HL-60 (cell line): ENCODE data around the gene DCP2.

Experiments
- DNase-seq, 2 experiments: peaks; one replicate each; pipeline ENCODE4 v3.0.0-alpha.2; 2010 to 2020; ENCODE audit warnings: low read depth in 1 of 2, low spot score in 1 of 2
- H3K27ac ChIP-seq: fragments of 250-450 bp; sonication (Bioruptor Pico); replicated peaks from 2 replicates; pipeline ENCODE4 v1.5.1; 2020; ENCODE audit warnings: mild to moderate bottlenecking, moderate library complexity
- H3K27me3 ChIP-seq: fragments of 250-450 bp; sonication (Bioruptor Pico); 2 replicates; pipeline ENCODE4 v1.5.1; 2021; ENCODE audit warnings: mild to moderate bottlenecking, moderate library complexity; ENCODE audit not compliant: insufficient read depth, poor library complexity, severe bottlenecking
- H3K4me3 ChIP-seq: replicated peaks from 2 replicates; pipeline ENCODE4 v1.5.1; 2011; ENCODE audit warnings: mild to moderate bottlenecking, control low read depth, low read length; ENCODE audit not compliant: insufficient read depth
- CTCF ChIP-seq: IDR thresholded peaks from one replicate; pipeline ENCODE4 v1.5.1; 2011; ENCODE audit warnings: low read length, control low read depth, inconsistent platforms; ENCODE audit not compliant: insufficient read depth
- GABPA ChIP-seq: IDR thresholded peaks from 2 replicates; pipeline ENCODE4 v1.6.1; 2012; ENCODE audit warnings: low read depth
- POLR2AphosphoS5 ChIP-seq: IDR thresholded peaks from 2 replicates; pipeline ENCODE4 v1.6.1; 2012; ENCODE audit warnings: low read depth
- REST ChIP-seq: IDR thresholded peaks from 2 replicates; pipeline ENCODE4 v1.6.1; 2012; ENCODE audit warnings: low read depth; ENCODE audit not compliant: insufficient replicate concordance
- SPI1 ChIP-seq: IDR thresholded peaks from 2 replicates; pipeline ENCODE4 v1.6.1; 2012; ENCODE audit warnings: low read depth, mild to moderate bottlenecking, borderline replicate concordance

The DCP2 gene

DNA sequence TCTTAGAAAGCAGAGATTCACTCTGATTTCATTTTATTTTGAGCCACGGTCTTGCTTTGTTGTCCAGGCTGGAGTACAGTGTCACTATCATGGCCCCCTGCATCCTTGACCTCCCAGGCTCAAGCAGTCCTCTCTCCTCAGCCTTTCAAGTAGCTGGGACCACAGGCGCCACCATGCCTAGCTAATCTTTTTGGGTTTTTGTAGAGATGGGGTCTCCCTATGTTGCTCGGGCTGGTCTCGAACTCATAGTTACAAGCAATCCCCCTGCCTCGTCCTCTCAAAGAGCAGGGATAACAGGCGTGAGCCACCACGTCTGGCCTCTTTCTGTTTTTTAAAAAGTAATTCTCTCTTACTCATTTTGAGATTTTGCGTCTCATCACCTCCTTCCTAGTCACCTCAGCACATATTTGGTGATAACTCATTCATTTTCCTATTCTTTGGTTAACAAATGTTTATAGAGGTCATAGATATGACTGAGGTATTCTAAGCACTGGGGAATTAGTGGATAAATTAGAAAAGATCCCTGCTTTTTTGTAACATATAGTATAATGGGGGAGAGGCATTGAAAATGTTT is 10.8 kb upstream of the DCP2 start:
- DNase-seq, result no peak
- TF ChIP-seq GABPA, result no peak
- Histone ChIP-seq H3K27ac (no peak overlapping the region), H3K4me3 (no peak overlapping the region), H3K27me3 (no peaks in the 10 kb centered on the region)

GRCh38 chr5:112967520-112968083 is 9.0 kb upstream of the DCP2 start:
- DNase-seq, result no peak
- no peak for TF ChIP-seq CTCF
- TF ChIP-seq GABPA, result no peak
- no peak for TF ChIP-seq REST
- no peak for TF ChIP-seq POLR2AphosphoS5
- no peak for TF ChIP-seq SPI1
- H3K4me3 ChIP-seq, result no peak overlapping the region
- no peak overlapping the region for H3K27ac ChIP-seq
- H3K27me3 ChIP-seq, result no peaks in the 10 kb centered on the region

DNA sequence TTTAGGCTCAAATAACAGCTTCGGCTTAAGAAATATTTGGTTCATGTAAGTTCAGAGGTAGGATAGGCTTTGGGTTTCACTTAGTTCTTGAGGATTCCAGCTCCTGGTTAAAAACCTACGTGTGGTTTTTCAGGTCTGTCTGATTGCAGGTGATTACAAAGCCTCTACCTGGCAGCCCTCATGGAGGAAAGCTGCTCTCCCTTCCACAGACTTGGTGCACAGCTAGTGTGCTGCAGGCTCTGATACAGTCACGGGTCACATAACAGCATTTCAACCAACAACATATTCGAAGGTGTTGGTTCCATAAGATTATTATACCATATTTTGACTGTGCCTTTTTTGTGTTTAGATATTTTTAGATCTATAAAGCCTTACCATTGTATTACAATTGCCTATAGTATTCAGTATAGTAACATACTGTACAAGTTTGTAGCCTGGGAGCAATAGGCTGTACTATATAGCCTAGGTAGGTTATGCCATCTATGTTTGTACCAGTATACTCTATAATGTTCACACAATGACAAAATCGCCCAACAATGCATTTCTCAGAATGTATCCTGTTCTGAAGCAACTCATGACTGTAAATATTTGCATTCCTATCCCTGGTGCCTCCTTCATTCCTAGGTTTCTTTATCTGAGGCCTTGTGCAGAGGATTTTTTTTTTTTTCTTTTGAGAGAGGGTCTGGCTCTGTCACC is 8.0 kb upstream of the DCP2 start:
- TF ChIP-seq REST, result no peak
- TF ChIP-seq CTCF, result no peak
- no peak for TF ChIP-seq POLR2AphosphoS5
- TF ChIP-seq SPI1, result no peak
- no peak for TF ChIP-seq GABPA
- H3K27ac ChIP-seq, result no peak overlapping the region
- no peak overlapping the region for H3K4me3 ChIP-seq
- DNase-seq, result no peak
- no peaks in the 10 kb centered on the region for H3K27me3 ChIP-seq

DNA sequence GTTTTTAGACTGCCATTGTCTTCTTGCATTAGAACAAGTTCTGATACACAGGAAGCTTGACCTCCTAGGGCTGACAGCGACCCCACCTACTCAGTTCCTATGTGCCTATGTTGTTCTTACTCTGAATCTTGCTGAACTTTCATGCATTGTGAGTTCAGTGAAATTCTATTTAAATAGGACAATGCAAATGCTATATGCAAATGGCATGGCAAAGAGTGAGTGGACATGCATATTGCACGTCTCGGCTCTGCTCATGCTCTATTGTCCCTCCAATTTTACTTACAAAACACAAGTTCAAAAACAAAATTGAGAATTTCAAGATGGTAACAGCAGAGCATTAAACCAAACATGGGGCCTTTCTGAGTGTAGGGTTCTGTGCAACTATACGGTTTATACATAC is 5.3 kb upstream of the DCP2 start:
- no peak for DNase-seq
- Histone ChIP-seq H3K27me3 (no peaks in the 10 kb centered on the region), H3K27ac (no peak overlapping the region), H3K4me3 (no peak overlapping the region)
- TF ChIP-seq CTCF, result no peak
- no peak for TF ChIP-seq SPI1
- TF ChIP-seq REST, result no peak
- TF ChIP-seq GABPA, result no peak
- no peak for TF ChIP-seq POLR2AphosphoS5
